ENCODE results near the gene CD34.

DNA sequence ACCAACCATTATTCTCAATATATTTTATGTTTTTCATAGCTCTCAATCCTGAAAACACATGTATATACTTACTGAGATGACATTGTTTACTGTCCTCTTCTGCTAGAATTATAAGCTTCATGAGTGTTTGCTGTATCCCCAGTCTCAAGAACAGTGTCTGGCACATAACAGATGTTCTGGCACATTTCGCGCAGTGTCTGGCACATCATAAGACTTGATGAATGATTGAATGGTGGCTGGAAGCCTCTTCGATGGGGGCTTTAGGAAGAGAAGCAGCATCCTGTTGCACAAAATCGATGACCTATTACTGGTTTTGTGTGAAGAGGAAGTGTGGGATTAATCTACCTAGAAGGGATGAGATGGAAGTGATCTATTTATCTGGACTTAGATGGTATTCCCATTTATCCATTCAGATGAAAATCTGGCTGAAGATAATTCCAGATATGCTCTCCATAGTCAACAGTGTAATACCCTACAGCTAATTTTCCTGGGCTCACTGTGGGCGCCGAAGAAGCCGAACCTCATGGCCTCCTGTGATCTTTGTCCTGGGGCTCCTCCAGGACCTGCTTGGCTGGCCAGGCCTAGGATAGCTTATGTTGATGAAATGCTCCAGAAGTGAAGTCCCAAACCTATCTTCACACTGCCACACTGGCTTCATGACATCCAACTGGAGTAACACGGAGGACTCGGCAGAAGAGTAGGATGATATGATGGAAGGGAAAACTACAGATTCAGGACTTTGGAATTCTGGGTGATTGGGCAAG, 26.5 kb downstream of the CD34 start:
- TF ChIP-seq CTCF (conservative IDR thresholded peaks at IDR 0.05; ENCODE audit: low read depth, low read length) = no peak
- no peak for TF ChIP-seq EZH2phosphoT487 (IDR thresholded peaks at IDR 0.05; ENCODE audit: borderline replicate concordance, low read length)
- TF ChIP-seq EZH2 (IDR thresholded peaks at IDR 0.05; ENCODE audit: low read length, unreplicated experiment) = no peak
